Thyroid gland (tissue), 4 donors: ENCODE data around the gene SARNP. TPM values are rescaled to one million over a fixed set of nuclear protein-coding genes. Genes with fewer than 3 reads are reported as not detected.

Experiments
- DNase-seq, 2 donors: peaks; one replicate each; pipeline ENCODE4 v3.0.0-alpha.2; 2019
- H3K27ac ChIP-seq, 3 donors: fragments of 200-600 bp; sonication (generic); 1 replicate in 2 of 3; 2 replicates in 1 of 3; pipeline ENCODE4 v1.5.1; 2016 to 2019; ENCODE audit warnings: mild to moderate bottlenecking in 1 of 3, moderate library complexity in 1 of 3
- H3K27me3 ChIP-seq: fragments of 200-600 bp; sonication (generic); one replicate; pipeline ENCODE4 v1.5.1; 2019
- H3K36me3 ChIP-seq, 2 donors: fragments of 200-600 bp; sonication (generic); one replicate each; pipeline ENCODE4 v1.5.1; 2016 to 2019
- H3K4me1 ChIP-seq, 2 donors: fragments of 200-600 bp; sonication (generic); one replicate each; pipeline ENCODE4 v1.5.1; 2017 to 2019
- H3K4me3 ChIP-seq, 3 donors: fragments of 200-600 bp; sonication (generic); replicated peaks in 1 of 3; 1 replicate in 2 of 3; 2 replicates in 1 of 3; pipeline ENCODE4 v1.5.1; 2016; ENCODE audit warnings: mild to moderate bottlenecking in 1 of 3
- H3K9me3 ChIP-seq: fragments of 200-600 bp; sonication (generic); one replicate; pipeline ENCODE4 v1.5.1; 2017
- CTCF ChIP-seq, 6 experiments: fragments of 200-600 bp in 3 of 6; fragments of 450-650 bp in 3 of 6; sonication (generic) in 3 of 6; IDR thresholded peaks; one replicate each; pipeline ENCODE4 v1.5.1; 2016 to 2019; ENCODE audit warnings: antibody characterized with exemption in 6 of 6, mild to moderate bottlenecking in 2 of 6, inconsistent platforms in 1 of 6, moderate library complexity in 1 of 6
- POLR2A ChIP-seq, 2 donors: fragments of 450-650 bp; IDR thresholded peaks; one replicate each; pipeline ENCODE4 v1.6.1; 2017; ENCODE audit warnings: antibody characterized with exemption in 2 of 2, mild to moderate bottlenecking in 2 of 2, moderate library complexity in 1 of 2
- WGBS, 2 donors: methylation state at CpG; one replicate each; pipeline ENCODE4 v1.1.5; 2017; 5-methylcytosine and 5-hydroxymethylcytosine counted together
- intact Hi-C: fragments of 100-400 bp; cut with DNase I; formaldehyde crosslinking; loops from one replicate; pipeline ENCODE4 v1.15.1; 2023
- small RNA-seq: library from RNA; depleted of rRNA; stranded (forward); fragments of <200 nt; gene quantifications from one replicate; pipeline ENCODE3, GENCODE V24; 2016
- total RNA-seq, 4 donors: library from RNA; depleted of rRNA; stranded (reverse); fragments of >200 nt; gene quantifications; one replicate each; pipeline ENCODE4 v1.2.3, GENCODE V29; 2016

Gene SARNP
- total RNA-seq, 4 donors from 2014 or later: 33.6 to 61.0 (median 52.3) TPM

GRCh38 chr12:55707841-55708694, 109.5 kb downstream of the SARNP start, which contains the start of gene ITGA7:
ITGA7 (minus strand) TSS chr12:55707904; CDS start chr12:55707682, 222 bp downstream.
- Histone ChIP-seq H3K27ac (peak within 1 kb of the TSS in 2 of 3 donors; percentile 33 to 61), H3K4me3 (peak within 1 kb of the TSS in 2 of 3 donors; percentile 47 to 62), H3K4me1 (peaks cover 9 to 15% of the 10 kb centered on the region in 2 donors), H3K36me3 (no peaks in the 10 kb centered on the region), H3K9me3 (no peaks in the 10 kb centered on the region), H3K27me3 (no peaks in the 10 kb centered on the region)
- no peak for TF ChIP-seq POLR2A (IDR thresholded peaks at IDR 0.05)
- no peak for TF ChIP-seq CTCF (IDR thresholded peaks at IDR 0.05)
- 2% methylated on average over 22 to 23 of the region's 39 CpGs for WGBS, 2 donors
- DNase-seq: peak; percentile 69 to 77
- intact Hi-C loops: no loop called here

Small RNAs within 50 kb of the gene (small RNA-seq; reads per million reads assigned to genes)
- not detected for gene AC009779.1
- not detected for gene RF00017

Other genes with a start within 250 kb of the SARNP start
- gene OR2AP1, start 245.3 kb downstream of the SARNP start, total RNA-seq: not detected
- gene OR10P1, start 180.8 kb downstream of the SARNP start, total RNA-seq: not detected
- 10 to 100 TPM in 2 of 4 donors, 1 to 10 TPM in 2; 7.9 to 16.9 (median 9.8) TPM for gene ITGA7, start 109.8 kb downstream of the SARNP start, total RNA-seq
- gene BLOC1S1, start 101.7 kb downstream of the SARNP start, total RNA-seq: 100 to 1,000 TPM; 117 to 440 (median 246) TPM
- 1 to 10 TPM in 3 of 4 donors, under 1 TPM in 1; 0.94 to 9.7 (median 6.8) TPM for gene RDH5, start 97.3 kb downstream of the SARNP start, total RNA-seq
- 1,000 to 10,000 TPM in 3 of 4 donors, 100 to 1,000 TPM in 1; 683 to 1,145 (median 1,122) TPM for gene CD63, start 88.7 kb downstream of the SARNP start, total RNA-seq
- gene GDF11, start 74.6 kb downstream of the SARNP start, total RNA-seq: 1 to 10 TPM; 4.8 to 7.5 (median 6.7) TPM
- 10 to 100 TPM; 17.7 to 39.2 (median 23.4) TPM for gene ORMDL2, start 317 bp upstream of the SARNP start, total RNA-seq
- 10 to 100 TPM; 39.6 to 49.0 (median 45.1) TPM for gene DNAJC14, start 11.9 kb upstream of the SARNP start, total RNA-seq
- gene MMP19, start 25.2 kb upstream of the SARNP start, total RNA-seq: 1 to 10 TPM; 2.3 to 4.2 (median 3.4) TPM
- gene PYM1, start 110.2 kb upstream of the SARNP start, total RNA-seq: 10 to 100 TPM; 28.6 to 48.2 (median 43.7) TPM
- 10 to 100 TPM; 20.6 to 55.9 (median 28.7) TPM for gene DGKA, start 113.4 kb upstream of the SARNP start, total RNA-seq
- 1 to 10 TPM; 1.7 to 5.8 (median 3.0) TPM for gene PMEL, start 148.3 kb upstream of the SARNP start, total RNA-seq
- gene CDK2, start 149.1 kb upstream of the SARNP start, total RNA-seq: 10 to 100 TPM; 13.9 to 17.2 (median 15.8) TPM
- gene RAB5B, start 156.4 kb upstream of the SARNP start, total RNA-seq: 100 to 1,000 TPM; 104 to 119 (median 107) TPM
- gene SUOX, start 179.6 kb upstream of the SARNP start, total RNA-seq: 10 to 100 TPM; 18.7 to 36.8 (median 36.2) TPM
- 10 to 100 TPM in 2 of 4 donors, 1 to 10 TPM in 2; 4.2 to 10.9 (median 9.4) TPM for gene IKZF4, start 203.3 kb upstream of the SARNP start, total RNA-seq
- 1,000 to 10,000 TPM in 1 of 4 donors, 100 to 1,000 TPM in 2, 10 to 100 TPM in 1; 81.4 to 1,193 (median 632) TPM for gene RPS26, start 224.2 kb upstream of the SARNP start, total RNA-seq